Measurements from ENCODE around the gene PLA1A.
"Not testable (repeated sequence)": the region's sequence is repeated elsewhere in the genome, so short reads cannot be mapped to it uniquely, and the experiment has no call there.

The PLA1A gene

GRCh38 chr3:119586733-119587172, 10.9 kb upstream of the PLA1A start:
- no peak for TF ChIP-seq CTCF (IDR thresholded peaks at IDR 0.05; ENCODE audit: low read depth, low read length)
- peak; percentile 60 for DNase-seq (ENCODE audit: low read depth, low spot score)
- H3K4me3 ChIP-seq (ENCODE audit: low read depth, low read length), result no peak overlapping the region
- in situ Hi-C loops (cut with HindIII; ENCODE audit: low sequenced_read_pairs), result no loop called here

- in situ Hi-C loops (cut with HindIII; ENCODE audit: low sequenced_read_pairs), result no loop called here
- no peak for TF ChIP-seq CTCF (IDR thresholded peaks at IDR 0.05; ENCODE audit: low read depth, low read length)
Measured at GRCh38 chr3:119588112-119588511, 9.6 kb upstream of the PLA1A start.

DNA sequence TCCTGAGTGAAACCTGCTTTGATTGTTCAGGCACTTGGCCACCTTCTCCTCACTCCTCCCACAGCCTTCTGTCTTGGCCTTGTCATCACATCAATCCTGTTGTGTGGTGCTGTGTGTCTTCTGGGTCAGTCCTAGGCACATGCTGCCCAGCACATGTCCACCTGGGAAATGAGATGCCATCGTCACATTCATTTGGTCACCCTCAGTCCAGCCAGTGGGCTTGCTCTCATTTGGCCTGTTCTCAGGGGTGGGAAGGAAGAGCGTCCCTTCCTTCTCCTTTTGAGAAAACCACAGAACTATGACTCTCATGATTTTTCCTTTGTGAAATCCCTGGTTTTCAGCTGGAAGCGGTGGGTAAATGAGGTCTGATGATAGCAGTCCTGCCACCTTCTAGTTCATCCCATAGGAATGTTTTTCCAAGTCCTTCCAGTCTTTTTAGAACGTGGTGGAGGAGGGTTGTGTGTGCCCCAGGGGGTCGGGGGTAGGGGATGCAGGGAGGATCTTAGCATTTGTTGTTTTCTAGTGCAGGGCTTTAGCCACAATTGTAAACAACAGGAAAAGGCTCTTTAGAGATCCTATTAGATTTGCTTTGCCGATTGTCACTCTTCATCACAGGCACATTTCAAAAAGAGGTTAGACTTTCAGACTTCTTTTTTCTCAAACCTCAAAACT, 8.4 kb upstream of the PLA1A start:
- TF ChIP-seq CTCF (IDR thresholded peaks at IDR 0.05; ENCODE audit: low read depth, low read length), result no peak
- in situ Hi-C loops (cut with HindIII; ENCODE audit: low sequenced_read_pairs), result no loop called here
- H3K4me3 ChIP-seq (ENCODE audit: low read depth, low read length), result no peak overlapping the region
- no peak for DNase-seq (ENCODE audit: low read depth, low spot score)

More at GRCh38 chr3:119588112-119588511, 9.6 kb upstream of the PLA1A start:
- no peak for DNase-seq (ENCODE audit: low read depth, low spot score)
- no peak overlapping the region for H3K4me3 ChIP-seq (ENCODE audit: low read depth, low read length)

DNA sequence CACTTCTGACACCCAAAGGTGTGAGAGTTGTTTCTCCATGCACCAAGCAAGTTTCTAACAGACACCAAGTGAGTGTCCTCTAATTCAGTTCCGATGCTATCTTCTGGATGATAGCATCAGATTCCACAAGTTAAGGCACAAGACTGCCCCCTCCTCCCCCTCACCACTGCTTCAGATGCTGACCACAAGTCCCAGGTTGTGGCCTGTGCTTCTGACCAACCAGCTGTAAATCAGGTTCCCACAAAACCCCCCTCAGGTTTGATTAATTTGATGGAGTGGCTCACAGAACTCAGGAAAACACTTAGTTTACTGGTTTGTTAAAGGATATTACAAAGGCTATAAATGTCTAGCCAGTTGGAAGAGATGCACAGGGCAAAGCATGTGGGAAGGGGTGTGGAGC, 7.0 kb upstream of the PLA1A start:
- no peak overlapping the region for H3K4me3 ChIP-seq (ENCODE audit: low read depth, low read length)
- in situ Hi-C loops (cut with HindIII; ENCODE audit: low sequenced_read_pairs), result no loop called here
- DNase-seq (ENCODE audit: low read depth, low spot score), result no peak
- no peak for TF ChIP-seq CTCF (IDR thresholded peaks at IDR 0.05; ENCODE audit: low read depth, low read length)

DNA sequence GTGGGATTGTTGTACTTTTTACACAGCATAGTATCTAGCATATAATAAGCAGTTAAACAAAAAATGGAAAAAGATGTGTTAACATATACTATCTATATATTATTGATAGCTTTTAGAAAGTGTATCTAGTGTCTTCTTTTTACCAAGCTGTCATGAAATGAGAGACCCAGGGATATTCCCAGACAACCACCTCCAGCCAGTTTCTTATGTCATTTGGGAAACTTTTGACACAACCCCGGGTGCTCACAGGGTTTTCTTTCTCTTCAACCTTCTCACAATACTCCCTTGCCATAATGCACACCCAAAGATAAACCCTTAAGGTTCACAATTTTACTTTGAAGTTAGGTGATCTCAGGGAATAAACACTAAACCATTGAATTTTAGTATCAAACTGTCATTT, 4.8 kb upstream of the PLA1A start:
- no peak overlapping the region for H3K4me3 ChIP-seq (ENCODE audit: low read depth, low read length)
- TF ChIP-seq CTCF (IDR thresholded peaks at IDR 0.05; ENCODE audit: low read depth, low read length), result no peak
- no peak for DNase-seq (ENCODE audit: low read depth, low spot score)
- in situ Hi-C loops (cut with HindIII; ENCODE audit: low sequenced_read_pairs), result no loop called here

DNA sequence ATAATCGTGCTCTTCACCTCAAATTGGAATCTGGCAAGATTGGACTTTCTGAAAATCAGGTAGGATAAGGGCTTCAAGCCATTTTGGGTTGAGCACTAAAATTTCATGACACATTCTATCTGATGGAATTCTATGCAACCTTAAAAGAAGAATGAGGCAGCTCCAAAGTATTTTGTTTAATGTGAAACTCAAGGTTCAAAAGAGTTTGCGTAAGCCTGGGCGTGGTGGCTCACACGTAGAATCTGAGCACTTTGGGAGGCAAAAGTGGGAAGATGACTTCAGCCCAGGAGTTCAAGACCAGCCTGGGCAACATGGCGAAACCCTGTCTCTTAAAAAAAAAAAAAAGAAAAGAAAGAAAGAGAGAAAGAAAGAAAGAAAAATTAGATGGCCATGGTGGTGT, 3.6 kb upstream of the PLA1A start:
- no peak for TF ChIP-seq CTCF (IDR thresholded peaks at IDR 0.05; ENCODE audit: low read depth, low read length)
- no peak overlapping the region for H3K4me3 ChIP-seq (ENCODE audit: low read depth, low read length)
- in situ Hi-C loops (cut with HindIII; ENCODE audit: low sequenced_read_pairs), result no loop called here
- DNase-seq (ENCODE audit: low read depth, low spot score), result no peak

DNA sequence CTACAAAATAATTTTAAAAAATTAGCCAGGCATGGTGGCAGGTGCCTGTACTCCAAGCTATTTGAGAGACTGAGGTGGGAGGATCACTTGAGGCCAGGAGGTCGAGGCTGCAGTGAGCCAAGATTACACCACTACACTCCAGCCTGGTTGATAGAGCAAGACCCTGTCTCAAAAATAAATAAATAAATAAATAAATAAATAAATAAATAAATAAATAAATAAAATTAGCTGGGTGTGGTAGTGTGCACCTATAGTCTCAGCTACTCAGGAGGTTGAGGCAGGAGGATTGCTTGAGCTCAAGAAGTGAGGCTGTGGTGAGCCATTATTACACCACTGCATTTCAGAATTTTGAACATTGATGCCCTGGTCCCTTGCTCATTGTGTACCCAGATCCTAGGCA, 2.8 kb upstream of the PLA1A start:
- in situ Hi-C loops (cut with HindIII; ENCODE audit: low sequenced_read_pairs); H3K4me3 ChIP-seq (ENCODE audit: low read depth, low read length); DNase-seq (ENCODE audit: low read depth, low spot score): not testable (repeated sequence)

All from astrocyte of the spinal cord (primary cell).